Activated CD8-positive, alpha-beta memory T cell treated with anti-CD3 and anti-CD28 coated beads for 4 hours (primary cell): ENCODE measurements around the gene KCNK17.

Source experiments
- DNase-seq, 2 donors: peaks; one replicate each; pipeline ENCODE4 v3.0.0-alpha.2; 2020; ENCODE audit warnings: low read depth in 2 of 2

The KCNK17 gene

GRCh38 chr6:39266782-39267355 lies 47.4 kb downstream of the KCNK17 start:
- no peak for DNase-seq

DNA sequence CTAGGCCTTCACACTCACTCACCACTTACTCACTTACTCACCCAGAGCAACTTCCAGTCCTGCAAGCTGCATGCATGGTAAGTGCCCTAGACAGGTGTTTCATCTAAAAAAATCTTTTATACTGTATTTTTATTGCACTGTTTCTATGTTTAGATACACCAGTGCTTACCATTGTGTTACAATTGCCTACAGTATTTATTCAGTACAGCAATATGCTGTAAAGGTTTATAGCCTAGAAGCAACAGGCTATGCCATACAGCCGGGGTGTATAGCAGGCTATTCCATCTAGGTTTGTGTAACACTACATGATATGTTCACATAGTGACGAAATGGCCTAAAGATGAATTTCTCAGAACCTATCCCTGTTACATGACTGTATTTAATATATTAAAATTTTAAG lies 47.8 kb downstream of the KCNK17 start:
- DNase-seq = no peak

GRCh38 chr6:39263303-39264037 lies 50.7 kb downstream of the KCNK17 start:
- DNase-seq = no peak

DNA sequence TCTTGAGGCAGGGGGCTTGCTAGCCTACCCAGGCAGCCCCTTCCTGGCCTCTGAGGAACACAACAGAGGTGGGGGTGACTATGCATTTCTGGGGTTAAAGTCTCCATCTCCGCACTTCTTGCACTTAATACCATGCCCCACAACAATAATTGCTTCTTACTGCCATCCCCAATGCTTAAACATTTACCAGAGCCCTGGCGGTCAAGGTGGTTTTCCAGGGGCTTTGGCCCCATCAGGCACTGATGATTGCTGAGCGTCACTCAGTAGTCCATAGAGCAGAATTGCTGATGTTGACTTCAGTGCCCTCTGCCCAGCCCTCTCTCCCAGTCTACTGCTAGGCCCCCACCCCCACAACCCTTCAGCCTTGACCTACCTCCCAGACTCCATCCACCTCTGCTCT lies 52.5 kb downstream of the KCNK17 start:
- no peak for DNase-seq

- no peak for DNase-seq
Measured at GRCh38 chr6:39260953-39261352, 53.3 kb downstream of the KCNK17 start.

- no peak for DNase-seq
Measured at GRCh38 chr6:39260456-39260855, 53.8 kb downstream of the KCNK17 start.

DNA sequence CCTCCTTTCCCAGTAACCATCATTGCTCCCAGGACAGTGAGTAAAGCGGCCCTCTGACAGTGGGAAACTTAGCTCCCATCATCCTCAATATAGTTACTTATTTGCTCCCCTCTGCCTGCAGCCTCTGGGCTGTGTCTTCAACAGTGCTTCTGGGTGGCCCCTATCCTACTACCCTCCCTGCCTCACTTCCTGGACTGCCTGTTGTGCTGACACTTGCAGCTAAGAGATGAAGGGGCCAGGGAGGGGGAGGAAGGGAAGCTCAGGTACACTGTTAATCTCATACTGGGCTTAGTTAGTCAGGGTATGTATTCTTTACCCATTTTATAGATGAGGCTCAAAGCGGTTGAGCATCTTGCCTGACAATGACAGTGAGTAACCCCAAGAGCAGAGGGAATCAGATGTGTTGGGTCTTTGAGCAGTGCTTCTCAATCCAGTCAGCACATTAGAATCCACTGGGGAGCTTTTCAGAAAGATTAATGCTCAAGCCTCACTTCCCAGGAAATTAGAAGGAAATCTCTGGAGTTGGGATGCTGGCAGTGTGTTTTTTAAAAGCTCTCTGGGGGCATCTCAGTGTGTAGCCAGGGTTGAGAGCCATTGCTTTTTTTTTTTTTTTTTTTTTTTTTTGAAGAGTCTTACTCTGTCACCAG lies 57.8 kb downstream of the KCNK17 start:
- DNase-seq = no peak

GRCh38 chr6:39254999-39255535 lies 59.2 kb downstream of the KCNK17 start:
- no peak for DNase-seq

DNA sequence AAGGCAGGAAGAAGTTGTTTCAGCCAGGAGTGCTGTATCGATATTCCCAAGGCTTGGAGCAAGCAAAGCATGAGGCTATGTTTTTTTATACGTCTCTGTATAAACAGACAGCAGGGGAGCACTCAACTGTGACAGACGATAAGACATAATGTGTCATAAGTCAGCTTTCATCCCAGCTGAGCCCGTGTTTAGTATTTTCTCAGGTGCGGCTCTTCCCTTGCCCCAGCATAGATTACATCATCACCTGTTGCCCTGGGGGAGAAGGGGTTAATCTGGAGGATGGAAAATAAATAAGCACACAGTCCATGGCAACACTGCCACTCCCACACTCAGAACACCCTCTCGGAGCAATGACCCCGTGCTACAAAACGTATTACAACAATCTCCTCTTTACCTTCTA lies 62.8 kb downstream of the KCNK17 start:
- no peak for DNase-seq

DNA sequence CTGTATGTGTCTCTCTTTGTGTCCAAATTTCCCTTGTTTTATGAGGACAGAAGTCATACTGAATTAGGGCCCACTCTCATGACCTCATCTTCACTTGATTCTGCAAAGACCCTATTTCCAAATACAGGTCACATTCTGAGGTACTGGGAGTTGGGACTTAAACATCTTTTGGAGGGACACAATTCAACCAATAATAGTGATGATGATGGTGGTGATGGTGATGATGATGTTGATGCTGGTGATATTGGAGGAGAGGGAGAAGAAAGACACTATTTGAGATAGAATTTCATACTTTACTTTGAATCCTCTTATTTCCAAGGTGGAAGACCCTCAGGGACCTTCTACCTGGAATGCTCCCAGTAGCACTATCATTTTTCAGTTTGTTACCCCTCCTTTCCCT lies 63.7 kb downstream of the KCNK17 start:
- DNase-seq = no peak

- DNase-seq = no peak
Measured at GRCh38 chr6:39249278-39249677, 64.9 kb downstream of the KCNK17 start.
